Smooth muscle cell (in vitro differentiated cells): ENCODE data around the gene JAML. TPM values are rescaled to one million over a fixed set of nuclear protein-coding genes. Genes with fewer than 3 reads are reported as not detected.

Experiments
- DNase-seq: peaks from one replicate; lab custom pipeline; 2025; ENCODE audit not compliant: unreplicated experiment; lab: John Stamatoyannopoulos, UW
- H2AFZ ChIP-seq: fragments of 200-600 bp; sonication (generic); 2 replicates; pipeline ENCODE4 v1.6.0; 2016; ENCODE audit warnings: antibody characterized with exemption, low read depth, mild to moderate bottlenecking
- H3F3A ChIP-seq: fragments of 200-600 bp; sonication (generic); 2 replicates; pipeline ENCODE4 v1.6.0; 2017; ENCODE audit warnings: antibody characterized with exemption, low read depth
- H3K27ac ChIP-seq: fragments of 200-600 bp; sonication (generic); 2 replicates; pipeline ENCODE4 v1.5.1; 2016; ENCODE audit warnings: low read depth, mild to moderate bottlenecking
- H3K27me3 ChIP-seq: fragments of 200-600 bp; sonication (generic); 2 replicates; pipeline ENCODE4 v1.6.1; 2016; ENCODE audit warnings: low read depth, mild to moderate bottlenecking
- H3K36me3 ChIP-seq: fragments of 200-600 bp; sonication (generic); 2 replicates; pipeline ENCODE4 v1.5.1; 2016; ENCODE audit warnings: low read depth
- H3K4me1 ChIP-seq: fragments of 200-600 bp; sonication (generic); 2 replicates; pipeline ENCODE4 v1.5.1; 2016; ENCODE audit warnings: low read depth
- H3K4me2 ChIP-seq: fragments of 200-600 bp; sonication (generic); 2 replicates; pipeline ENCODE4 v1.6.0; 2016; ENCODE audit warnings: mild to moderate bottlenecking
- H3K4me3 ChIP-seq: fragments of 200-600 bp; sonication (generic); 2 replicates; pipeline ENCODE4 v1.5.1; 2016; ENCODE audit warnings: mild to moderate bottlenecking
- H3K79me2 ChIP-seq: fragments of 200-600 bp; sonication (generic); 2 replicates; pipeline ENCODE4 v1.6.0; 2016; ENCODE audit warnings: low read depth, mild to moderate bottlenecking
- H3K9ac ChIP-seq: fragments of 200-600 bp; sonication (generic); 2 replicates; pipeline ENCODE4 v1.6.0; 2016; ENCODE audit warnings: low read depth
- H3K9me3 ChIP-seq: fragments of 200-600 bp; sonication (generic); replicated peaks from 2 replicates; pipeline ENCODE4 v1.5.1; 2016; ENCODE audit warnings: low read depth
- H4K20me1 ChIP-seq: fragments of 200-600 bp; sonication (generic); 2 replicates; pipeline ENCODE4 v1.6.0; 2016; ENCODE audit warnings: low read depth
- WGBS: methylation state at CpG from one replicate; pipeline ENCODE4 v1.1.7; 2016; ENCODE audit warnings: low lambda C conversion rate; 5-methylcytosine and 5-hydroxymethylcytosine counted together
- polyA plus RNA-seq: library from polyadenylated mRNA; unstranded; fragments of >200 nt; fragmentation: Nextera tagmentation; extraction: Ambion mirVana; gene quantifications from 2 replicates; pipeline ENCODE4 v1.2.1, GENCODE V29; 2016
- total RNA-seq: library from RNA; depleted of rRNA; stranded (reverse); fragments of >200 nt; gene quantifications from 2 replicates; pipeline ENCODE4 v1.2.3, GENCODE V29; 2014
- TF ChIP-seq, protein P1 (sequence below): fragments of 200-600 bp; sonication (generic); IDR thresholded peaks from 2 replicates; pipeline ENCODE4 v1.5.1; 2017; ENCODE audit warnings: borderline replicate concordance, mild to moderate bottlenecking, antibody characterized with exemption; ENCODE audit not compliant: insufficient read depth, poor library complexity, severe bottlenecking

Gene JAML
- total and polyA plus RNA-seq, 2 experiments from 2014 or later, result not detected

DNA sequence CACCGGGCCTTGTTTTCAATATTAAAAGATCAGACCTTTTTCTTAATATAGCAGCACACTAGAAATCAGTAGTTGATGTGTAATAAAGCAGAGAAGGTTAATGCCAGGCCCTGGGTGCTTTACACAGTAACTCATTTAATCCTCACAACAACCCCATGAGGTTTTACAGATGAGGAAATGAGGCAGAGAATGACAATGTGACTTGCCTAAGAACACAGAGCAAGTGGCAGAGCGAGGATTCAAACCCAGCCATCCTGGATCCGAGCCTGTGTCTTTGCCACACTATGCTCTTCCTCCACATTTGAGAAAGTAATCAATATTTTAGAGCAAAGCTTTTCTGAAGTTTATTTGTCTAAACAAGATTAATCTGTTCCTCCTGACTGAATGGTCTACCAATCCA, 7.2 kb downstream of the JAML start:
- H3K27ac ChIP-seq, result no peak overlapping the region
- H3K9ac ChIP-seq, result no peak overlapping the region
- no peak overlapping the region for H3K4me3 ChIP-seq
- H3K36me3 ChIP-seq, result no peaks in the 10 kb centered on the region
- no peak for DNase-seq
- H3K9me3 ChIP-seq, result no peaks in the 10 kb centered on the region
- H3K4me2 ChIP-seq, result no peak overlapping the region
- 96% methylated on average over 3 of the region's 3 CpGs for WGBS
- TF ChIP-seq, protein P1, sequence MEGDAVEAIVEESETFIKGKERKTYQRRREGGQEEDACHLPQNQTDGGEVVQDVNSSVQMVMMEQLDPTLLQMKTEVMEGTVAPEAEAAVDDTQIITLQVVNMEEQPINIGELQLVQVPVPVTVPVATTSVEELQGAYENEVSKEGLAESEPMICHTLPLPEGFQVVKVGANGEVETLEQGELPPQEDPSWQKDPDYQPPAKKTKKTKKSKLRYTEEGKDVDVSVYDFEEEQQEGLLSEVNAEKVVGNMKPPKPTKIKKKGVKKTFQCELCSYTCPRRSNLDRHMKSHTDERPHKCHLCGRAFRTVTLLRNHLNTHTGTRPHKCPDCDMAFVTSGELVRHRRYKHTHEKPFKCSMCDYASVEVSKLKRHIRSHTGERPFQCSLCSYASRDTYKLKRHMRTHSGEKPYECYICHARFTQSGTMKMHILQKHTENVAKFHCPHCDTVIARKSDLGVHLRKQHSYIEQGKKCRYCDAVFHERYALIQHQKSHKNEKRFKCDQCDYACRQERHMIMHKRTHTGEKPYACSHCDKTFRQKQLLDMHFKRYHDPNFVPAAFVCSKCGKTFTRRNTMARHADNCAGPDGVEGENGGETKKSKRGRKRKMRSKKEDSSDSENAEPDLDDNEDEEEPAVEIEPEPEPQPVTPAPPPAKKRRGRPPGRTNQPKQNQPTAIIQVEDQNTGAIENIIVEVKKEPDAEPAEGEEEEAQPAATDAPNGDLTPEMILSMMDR, result no peak
- H3K79me2 ChIP-seq, result no peaks in the 10 kb centered on the region
- no peaks in the 10 kb centered on the region for H3K4me1 ChIP-seq
- no peak overlapping the region for H2AFZ ChIP-seq
- H3K27me3 ChIP-seq, result peaks cover 18% of the 10 kb centered on the region
- H3F3A ChIP-seq, result no peaks in the 10 kb centered on the region
- no peaks in the 10 kb centered on the region for H4K20me1 ChIP-seq

DNA sequence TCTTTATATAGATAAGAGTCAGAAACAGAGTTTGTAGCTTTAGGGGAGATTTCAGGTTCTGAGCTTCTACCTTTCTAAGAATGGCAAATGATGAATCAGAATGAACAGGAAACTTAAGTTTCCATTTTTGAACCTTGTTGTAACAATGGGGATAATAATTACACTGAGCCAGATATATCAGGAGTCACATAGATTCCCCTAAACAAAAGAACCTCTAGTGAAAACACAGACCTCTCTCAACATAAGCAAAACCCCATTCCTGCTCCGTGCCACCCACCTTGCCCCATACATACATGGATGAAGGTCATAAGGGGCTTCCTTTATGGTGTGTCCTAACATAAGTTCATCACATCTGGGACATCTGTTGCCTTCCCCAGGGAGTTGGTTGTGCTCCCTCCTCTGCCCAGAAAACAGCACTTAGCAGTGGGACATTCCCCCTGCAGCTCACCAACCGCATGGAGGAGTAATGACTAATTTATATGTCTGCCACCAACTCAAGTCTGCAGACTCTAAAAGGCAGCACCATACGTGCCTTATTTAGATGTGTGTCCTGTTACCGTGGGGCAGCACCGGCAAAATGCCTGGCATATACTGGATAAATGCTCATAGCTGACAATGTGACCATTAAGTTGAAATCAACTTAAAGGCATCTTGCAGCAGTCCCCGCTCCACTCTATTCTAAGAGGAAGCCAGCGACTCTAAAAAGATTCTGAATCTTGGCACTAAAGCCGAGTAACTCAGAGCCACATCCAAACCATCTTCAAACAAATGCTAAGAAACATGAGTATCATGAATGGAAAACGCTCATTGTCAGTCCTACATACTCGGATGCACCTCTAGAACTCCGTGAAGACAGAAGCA, 8.0 kb downstream of the JAML start:
- H4K20me1 ChIP-seq, result no peaks in the 10 kb centered on the region
- H2AFZ ChIP-seq, result no peak overlapping the region
- 86% methylated on average over 11 of the region's 11 CpGs for WGBS
- H3K27me3 ChIP-seq, result peaks cover 24% of the 10 kb centered on the region
- H3K4me1 ChIP-seq, result no peaks in the 10 kb centered on the region
- TF ChIP-seq, protein P1, result no peak
- no peaks in the 10 kb centered on the region for H3K9me3 ChIP-seq
- H3K27ac ChIP-seq, result no peak overlapping the region
- DNase-seq, result no peak
- H3K9ac ChIP-seq, result no peak overlapping the region
- no peaks in the 10 kb centered on the region for H3F3A ChIP-seq
- no peaks in the 10 kb centered on the region for H3K79me2 ChIP-seq
- no peak overlapping the region for H3K4me2 ChIP-seq
- no peaks in the 10 kb centered on the region for H3K36me3 ChIP-seq
- H3K4me3 ChIP-seq, result no peak overlapping the region

DNA sequence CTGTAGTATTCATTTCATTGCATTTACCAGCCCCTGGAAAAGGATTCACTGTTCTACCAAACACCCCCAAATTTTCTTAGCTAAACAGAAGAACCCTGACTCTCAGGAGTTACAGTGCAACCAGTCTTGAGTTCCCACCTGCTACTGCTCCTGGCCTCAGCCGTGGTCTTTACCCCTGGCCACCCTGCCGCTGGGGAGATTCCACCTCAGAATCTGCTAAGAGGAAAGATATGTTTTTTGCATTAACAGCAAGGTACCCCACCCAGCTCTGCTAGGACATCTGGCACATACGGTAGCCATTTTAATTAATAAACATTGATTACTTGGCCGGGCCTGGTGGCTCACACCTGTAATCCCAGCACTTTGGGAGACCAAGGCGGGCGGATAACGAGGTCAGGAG, 9.0 kb downstream of the JAML start:
- H3K4me3 ChIP-seq, result no peak overlapping the region
- TF ChIP-seq, protein P1, result no peak
- no peak overlapping the region for H3K4me2 ChIP-seq
- H3K27me3 ChIP-seq, result peaks cover 34% of the 10 kb centered on the region
- no peaks in the 10 kb centered on the region for H4K20me1 ChIP-seq
- no peaks in the 10 kb centered on the region for H3K9me3 ChIP-seq
- no peak for DNase-seq
- H3K27ac ChIP-seq, result no peak overlapping the region
- WGBS, result 93% methylated on average over 7 of the region's 7 CpGs
- no peaks in the 10 kb centered on the region for H3F3A ChIP-seq
- no peak overlapping the region for H2AFZ ChIP-seq
- H3K4me1 ChIP-seq, result peaks cover 5% of the 10 kb centered on the region
- H3K36me3 ChIP-seq, result no peaks in the 10 kb centered on the region
- no peak overlapping the region for H3K9ac ChIP-seq
- no peaks in the 10 kb centered on the region for H3K79me2 ChIP-seq

DNA sequence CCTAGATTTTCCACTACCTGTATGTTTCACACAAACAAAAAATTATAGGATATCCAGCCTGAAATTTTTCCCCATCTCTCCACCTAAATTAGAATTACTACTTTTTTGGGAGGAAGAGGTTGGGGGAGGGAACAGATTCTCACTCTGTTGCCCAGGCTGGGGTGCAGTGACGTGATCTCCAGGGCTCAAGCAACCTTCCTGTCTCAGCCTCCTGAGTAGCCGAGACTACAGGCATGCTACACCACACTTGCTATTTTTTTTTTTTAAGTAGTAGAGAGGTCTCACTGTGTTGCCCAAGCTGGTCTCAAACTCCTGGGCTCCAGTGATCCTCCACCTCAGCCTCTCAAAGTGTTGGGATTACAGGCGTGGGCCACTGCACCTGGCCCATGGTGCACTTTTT, 9.5 kb downstream of the JAML start:
- no peak overlapping the region for H2AFZ ChIP-seq
- no peak overlapping the region for H3K4me3 ChIP-seq
- peaks cover 5% of the 10 kb centered on the region for H3K4me1 ChIP-seq
- H3K9me3 ChIP-seq, result no peaks in the 10 kb centered on the region
- H3K9ac ChIP-seq, result no peak overlapping the region
- no peak overlapping the region for H3K27ac ChIP-seq
- peaks cover 38% of the 10 kb centered on the region for H3K27me3 ChIP-seq
- H4K20me1 ChIP-seq, result no peaks in the 10 kb centered on the region
- no peak for DNase-seq
- H3K36me3 ChIP-seq, result no peaks in the 10 kb centered on the region
- TF ChIP-seq, protein P1, result no peak
- no peaks in the 10 kb centered on the region for H3F3A ChIP-seq
- H3K79me2 ChIP-seq, result no peaks in the 10 kb centered on the region
- H3K4me2 ChIP-seq, result no peak overlapping the region
- WGBS, result 94% methylated on average over 3 of the region's 3 CpGs
